LoVo (cell line): Measurements from ENCODE around the gene ATP6V0B.
A peak's percentile ranks its signal among the peaks of the same experiment; 100 is the strongest.

Source experiments
- DNase-seq: peaks from one replicate; pipeline ENCODE4 v3.0.0-alpha.2; 2016; ENCODE audit warnings: low spot score

Gene ATP6V0B

DNA sequence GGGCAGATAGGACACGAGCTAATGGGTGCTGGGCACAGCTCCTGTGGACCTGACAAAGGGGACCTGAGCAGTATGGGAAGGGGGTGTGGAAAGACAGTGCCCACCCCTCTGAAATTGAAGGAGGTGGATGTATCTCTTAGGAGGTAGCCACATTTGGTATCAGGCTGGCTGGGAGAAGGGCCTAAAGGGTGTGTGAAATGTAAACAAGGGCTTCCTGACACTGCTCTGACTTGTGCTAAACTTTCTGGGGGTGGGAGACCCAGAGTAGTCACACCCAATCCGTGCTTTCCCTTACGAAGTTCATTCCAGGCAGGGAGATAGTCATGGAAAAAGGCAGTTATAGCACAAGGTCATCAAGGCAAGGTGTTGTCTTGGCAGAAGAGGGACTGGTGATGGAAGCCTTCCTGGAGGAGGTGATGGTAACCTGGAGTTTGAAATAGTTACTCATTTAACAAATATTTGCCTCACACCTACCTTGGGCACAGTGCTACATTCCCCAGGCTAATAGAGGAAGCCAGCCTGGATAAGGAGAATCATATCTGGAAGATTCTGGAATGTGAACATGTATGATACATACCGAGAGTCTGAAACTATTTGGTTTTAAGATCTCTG, 11.3 kb downstream of the ATP6V0B start:
- DNase-seq: no peak

GRCh38 chr1:43986712-43987111, 12.0 kb downstream of the ATP6V0B start:
- DNase-seq: no peak

- no peak for DNase-seq
Observed at GRCh38 chr1:43987159-43987902, 12.6 kb downstream of the ATP6V0B start.

DNA sequence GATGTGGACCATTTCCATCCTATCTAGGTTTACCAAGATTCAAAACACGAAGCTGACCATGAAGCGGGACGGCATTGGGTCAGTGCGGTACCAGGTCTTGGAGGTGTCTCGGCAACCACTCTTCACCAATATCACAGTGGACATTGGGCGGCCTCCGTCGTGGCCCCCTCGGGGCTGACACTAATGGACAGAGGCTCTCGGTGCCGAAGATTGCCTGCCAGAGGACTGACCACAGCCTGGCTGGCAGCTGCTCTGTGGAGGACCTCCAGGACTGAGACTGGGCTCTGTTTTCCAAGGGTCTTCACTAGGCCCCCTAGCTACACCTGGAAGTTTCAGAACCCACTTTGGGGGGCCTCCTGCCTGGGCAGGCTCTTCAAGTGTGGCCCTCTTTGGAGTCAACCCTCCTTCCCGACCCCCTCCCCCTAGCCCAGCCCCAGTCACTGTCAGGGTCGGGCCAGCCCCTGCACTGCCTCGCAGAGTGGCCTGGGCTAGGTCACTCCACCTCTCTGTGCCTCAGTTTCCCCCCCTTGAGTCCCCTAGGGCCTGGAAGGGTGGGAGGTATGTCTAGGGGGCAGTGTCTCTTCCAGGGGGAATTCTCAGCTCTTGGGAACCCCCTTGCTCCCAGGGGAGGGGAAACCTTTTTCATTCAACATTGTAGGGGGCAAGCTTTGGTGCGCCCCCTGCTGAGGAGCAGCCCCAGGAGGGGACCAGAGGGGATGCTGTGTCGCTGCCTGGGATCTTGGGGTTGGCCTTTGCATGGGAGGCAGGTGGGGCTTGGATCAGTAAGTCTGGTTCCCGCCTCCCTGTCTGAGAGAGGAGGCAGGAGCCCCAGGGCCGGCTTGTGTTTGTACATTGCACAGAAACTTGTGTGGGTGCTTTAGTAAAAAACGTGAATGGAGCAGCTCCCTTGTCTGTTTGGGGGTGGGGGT, 15.8 kb downstream of the ATP6V0B start:
- no peak for DNase-seq

GRCh38 chr1:43991200-43991475, 16.4 kb downstream of the ATP6V0B start:
- DNase-seq: no peak

- DNase-seq: peak; percentile 84
Observed at GRCh38 chr1:43991476-43992231, 16.9 kb downstream of the ATP6V0B start, which contains the start of gene CCDC24. CCDC24 (plus strand) TSS chr1:43991599; CDS start chr1:43991879, 280 bp downstream.

GRCh38 chr1:43992232-43992995, 17.7 kb downstream of the ATP6V0B start:
- no peak for DNase-seq

GRCh38 chr1:43993206-43993914, 18.6 kb downstream of the ATP6V0B start:
- DNase-seq: no peak

GRCh38 chr1:43994071-43994470, 19.3 kb downstream of the ATP6V0B start:
- DNase-seq: no peak

DNA sequence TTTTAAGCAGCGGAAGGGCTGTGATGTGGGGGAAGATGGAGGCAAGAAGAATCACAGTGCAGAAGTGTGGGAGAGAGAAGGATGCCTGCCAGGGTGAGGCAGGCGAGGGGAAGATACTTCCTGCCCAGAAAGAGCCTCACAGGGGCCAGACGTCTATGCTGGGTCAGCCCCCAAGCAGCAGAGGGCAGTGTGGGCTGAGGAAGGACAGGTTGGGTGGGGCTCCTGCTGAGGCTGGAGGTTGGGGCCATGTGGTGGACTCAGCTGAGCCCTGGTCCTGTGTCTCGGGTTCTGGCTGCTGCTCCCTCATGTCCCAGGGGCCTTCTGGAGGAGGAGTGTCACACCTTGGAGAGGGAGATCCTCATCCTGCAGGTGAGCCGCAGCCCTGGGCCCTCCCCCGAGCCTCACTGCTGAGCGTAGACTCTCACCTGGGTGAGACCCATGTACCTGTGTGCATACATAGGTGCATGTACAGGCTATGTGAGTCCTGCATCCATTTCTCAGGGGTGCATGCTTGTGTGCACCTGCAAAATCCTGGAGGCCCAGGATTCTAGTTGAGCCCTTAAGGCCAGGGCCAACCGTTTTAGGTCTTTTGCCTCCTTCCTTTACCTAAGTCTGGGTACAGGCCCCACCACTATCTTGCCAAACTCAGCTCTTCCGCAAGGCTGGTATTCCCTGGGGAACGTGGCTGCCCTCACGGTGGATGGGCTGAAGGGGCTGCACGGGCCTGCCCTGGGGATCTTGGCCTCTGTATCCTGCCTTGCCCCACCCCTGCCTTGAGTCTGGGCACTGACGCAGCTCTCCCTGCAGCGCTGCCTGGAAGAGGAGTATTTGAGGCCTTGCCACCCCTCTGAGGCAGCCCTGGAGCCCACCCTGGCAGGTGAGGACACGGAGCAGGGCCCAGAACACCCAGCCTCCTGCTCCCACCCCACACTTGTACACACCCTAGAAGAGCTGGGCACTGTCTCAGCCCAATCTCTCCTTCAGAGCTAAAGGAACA, 20.3 kb downstream of the ATP6V0B start:
- no peak for DNase-seq

- DNase-seq: no peak
Observed at GRCh38 chr1:43995984-43996732, 21.4 kb downstream of the ATP6V0B start.

- DNase-seq: no peak
Observed at GRCh38 chr1:43996733-43997115, 22.0 kb downstream of the ATP6V0B start.

GRCh38 chr1:43997295-43997999, 22.7 kb downstream of the ATP6V0B start:
- no peak for DNase-seq

- DNase-seq: no peak
Observed at GRCh38 chr1:43998000-43998378, 23.2 kb downstream of the ATP6V0B start.

- DNase-seq: no peak
Observed at GRCh38 chr1:43999455-43999854, 24.7 kb downstream of the ATP6V0B start.

DNA sequence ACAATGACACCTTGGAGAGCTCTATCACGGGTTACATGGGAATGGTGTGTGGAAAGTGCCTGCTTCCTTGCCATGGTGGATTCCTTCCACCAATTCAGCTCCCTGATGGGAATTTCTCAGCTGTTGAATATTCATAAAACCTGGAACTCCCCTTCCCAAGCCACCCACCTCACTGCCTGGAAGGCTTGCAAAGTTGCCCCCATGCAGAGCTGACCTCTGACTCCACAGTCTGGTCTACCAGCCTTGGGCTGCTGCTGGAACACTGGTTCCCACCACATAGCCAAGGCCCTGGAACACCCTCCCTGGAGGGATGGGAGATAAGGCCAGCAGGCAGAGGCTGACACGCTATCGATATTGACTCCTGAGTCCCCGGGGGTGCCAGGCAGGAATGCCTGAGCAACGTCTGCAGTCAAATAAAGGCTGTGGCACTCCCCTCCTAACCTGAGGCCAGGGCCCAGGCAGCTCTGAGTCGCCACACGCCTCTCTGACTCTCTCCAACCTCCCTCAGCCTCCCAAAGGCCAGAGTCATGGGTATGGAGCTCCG, 25.4 kb downstream of the ATP6V0B start:
- DNase-seq: no peak

- DNase-seq: no peak
Observed at GRCh38 chr1:44002165-44002564, 27.4 kb downstream of the ATP6V0B start.
